GM12878 (cell line): ENCODE results near the gene PSORS1C1. TPM values are rescaled to one million over a fixed set of nuclear protein-coding genes. Genes with fewer than 3 reads are reported as not detected.

Source experiments
- ATAC-seq: fragments of 200-7000 bp; cut with Tn5 transposase; 3 replicates; pipeline ENCODE4 v1.9.1; 2020; ENCODE audit warnings: mild to moderate bottlenecking, moderate library complexity
- BruUV-seq: library from RNA; stranded (reverse); fragments of 400-500 nt; replicated peaks from 2 replicates; lab custom pipeline; 2021; lab: Mats Ljungman, UMichigan
- CTCF ChIA-PET: fragments of 300-600 bp; sonication (Branson Sonifier 250); formaldehyde crosslinking; extraction: SDS; loops from one replicate; lab custom pipeline; 2021; ENCODE audit warnings: inconsistent platforms; lab: Yijun Ruan, JAX
- POLR2A ChIA-PET: fragments of 350-600 bp; formaldehyde crosslinking; extraction: SDS; loops from one replicate; lab custom pipeline; 2021; ENCODE audit warnings: inconsistent platforms; lab: Charles Lee
- RAD21 ChIA-PET: fragments of 300-600 bp; sonication (Branson Sonifier 250); formaldehyde crosslinking; loops from one replicate; lab custom pipeline; 2023; ENCODE audit warnings: antibody characterized with exemption; ENCODE audit not compliant: unreplicated experiment; lab: Charles Lee
- SMC1A ChIA-PET: fragments of 300-600 bp; sonication (Branson Sonifier 250); formaldehyde crosslinking; loops from one replicate; lab custom pipeline; 2023; ENCODE audit not compliant: unreplicated experiment, uncharacterized antibody; lab: Charles Lee
- DNase-seq: peaks from one replicate; pipeline ENCODE4 v3.0.0-alpha.2; 2011; ENCODE audit warnings: low read depth, low spot score
- FAIRE-seq: peaks from 3 replicates; lab custom pipeline; 2011; peaks lifted over from hg19 to GRCh38; lab: Jason Lieb, UNC
- H2AFZ ChIP-seq: 2 replicates; pipeline ENCODE4 v1.6.0; 2011; ENCODE audit warnings: low read depth, low read length, control low read depth; ENCODE audit not compliant: control insufficient read depth
- H3K27ac ChIP-seq: 2 replicates; pipeline ENCODE4 v1.5.1; 2011; ENCODE audit warnings: control low read depth; ENCODE audit not compliant: control insufficient read depth, insufficient read depth
- H3K27me3 ChIP-seq, 2 experiments: replicated peaks in 1 of 2; 2 replicates each; pipeline versions ENCODE4 v1.6.0 to v1.6.1; 2011; ENCODE audit warnings: low read length in 1 of 2; ENCODE audit not compliant: control insufficient read depth in 2 of 2, insufficient read depth in 2 of 2
- H3K36me3 ChIP-seq, 2 experiments: 2 replicates each; pipeline ENCODE4 v1.5.1; 2011; ENCODE audit warnings: low read length in 1 of 2; ENCODE audit not compliant: control insufficient read depth in 2 of 2, insufficient read depth in 2 of 2
- H3K4me1 ChIP-seq: 2 replicates; pipeline ENCODE4 v1.6.1; 2011; ENCODE audit warnings: mild to moderate bottlenecking, low read length, moderate library complexity, mixed read lengths; ENCODE audit not compliant: control insufficient read depth, insufficient read depth
- H3K4me2 ChIP-seq: 2 replicates; pipeline ENCODE4 v1.6.0; 2011; ENCODE audit warnings: control low read depth; ENCODE audit not compliant: control insufficient read depth, insufficient read depth
- H3K4me3 ChIP-seq: fragments of 200-600 bp; sonication (generic); 2 replicates; pipeline ENCODE4 v1.5.1; 2016
- H3K79me2 ChIP-seq: 2 replicates; pipeline ENCODE4 v1.6.0; 2011; ENCODE audit warnings: low read length; ENCODE audit not compliant: control insufficient read depth, insufficient read depth
- H3K9ac ChIP-seq: 2 replicates; pipeline ENCODE4 v1.8.0; 2011; ENCODE audit warnings: low read length, control low read depth, mixed read lengths; ENCODE audit not compliant: control insufficient read depth, insufficient read depth
- H3K9me3 ChIP-seq: replicated peaks from 3 replicates; pipeline ENCODE4 v1.5.1; 2011; ENCODE audit warnings: mild to moderate bottlenecking, low read length; ENCODE audit not compliant: control insufficient read depth, insufficient read depth
- H4K20me1 ChIP-seq: 2 replicates; pipeline ENCODE4 v1.6.0; 2011; ENCODE audit not compliant: control insufficient read depth, insufficient read depth
- CHD1 ChIP-seq: IDR thresholded peaks from 2 replicates; pipeline ENCODE4 v1.6.1; 2012; ENCODE audit warnings: low read depth, low read length, improper control_type of control experiment
- EP300 ChIP-seq, 2 experiments: fragments of 150-350 bp in 1 of 2; IDR thresholded peaks; 2 replicates each; pipeline ENCODE4 v1.6.1; 2011 to 2012; ENCODE audit warnings: low read depth in 2 of 2, low read length in 2 of 2, borderline replicate concordance in 1 of 2, improper control_type of control experiment in 1 of 2, inconsistent platforms in 1 of 2; ENCODE audit not compliant: control insufficient read depth in 1 of 2
- HDAC2 ChIP-seq: fragments of 200-600 bp; sonication (generic); IDR thresholded peaks from 2 replicates; pipeline ENCODE4 v1.6.1; 2017
- KDM1A ChIP-seq: fragments of 200-600 bp; sonication (generic); IDR thresholded peaks from 2 replicates; pipeline ENCODE4 v1.6.1; 2016; ENCODE audit warnings: borderline replicate concordance
- LARP7 ChIP-seq: fragments of 450-650 bp; IDR thresholded peaks from 2 replicates; pipeline ENCODE4 v1.6.1; 2017; ENCODE audit warnings: mild to moderate bottlenecking
- MYB ChIP-seq: fragments of 150-350 bp; IDR thresholded peaks from 2 replicates; pipeline ENCODE4 v1.6.1; 2014; ENCODE audit warnings: mild to moderate bottlenecking, low read depth, low read length, borderline replicate concordance
- NR2C1 ChIP-seq: fragments of 450-650 bp; IDR thresholded peaks from 2 replicates; pipeline ENCODE4 v1.6.1; 2017; ENCODE audit warnings: antibody characterized with exemption, mild to moderate bottlenecking, moderate library complexity
- WGBS: methylation state at CpG from one replicate; pipeline ENCODE4 v1.1.6; 2016; ENCODE audit warnings: low lambda C conversion rate; ENCODE audit not compliant: insufficient replicate concordance, insufficient coverage; ENCODE audit errors: missing lambda C conversion rate; 5-methylcytosine and 5-hydroxymethylcytosine counted together
- in situ Hi-C: fragments of 300-500 bp; cut with MboI; formaldehyde crosslinking; loops from 9 replicates; pipeline ENCODE4 v1.14.3; 2018; ENCODE audit warnings: mixed read lengths
- intact Hi-C: fragments of 100-400 bp; cut with micrococcal nuclease; formaldehyde crosslinking; loops from one replicate; pipeline ENCODE4 v1.14.2; 2022; ENCODE audit not compliant: unreplicated experiment
- polyA plus RNA-seq, 11 experiments: library from polyadenylated mRNA; depleted of rRNA in 4 of 11; unstranded in 6 of 11; stranded (reverse) in 5 of 11; fragments of >200 nt; fragmentation: Nextera tagmentation in 4 of 11; fragmentation: Illumina TruSeq in 1 of 11; extraction: Ambion mirVana in 4 of 11; extraction: Trizol in 1 of 11; gene quantifications; 1 replicate in 1 of 11; 2 replicates in 10 of 11; pipeline versions ENCODE4 v1.2.1 to v1.2.3, GENCODE V29; 2011 to 2016; ENCODE audit warnings: inconsistent platforms in 2 of 11, missing spikeins in 2 of 11, low read depth in 1 of 11
- total RNA-seq, 4 experiments: library from RNA; depleted of rRNA in 3 of 4; stranded (reverse); fragments of >200 nt in 3 of 4; fragmentation: Illumina TruSeq in 1 of 4; extraction: Trizol in 1 of 4; gene quantifications; 2 replicates each; pipeline versions ENCODE4 v1.2.1 to v1.2.3, GENCODE V29; 2013 to 2021

The PSORS1C1 gene
- total and polyA plus RNA-seq, 10 of the 15 experiments (the other 5 are each of a cell fraction or from before 2014, with no cell fraction given), result 0.13 to 1.00 (median 0.20) TPM; not detected in 5

GRCh38 chr6:31107052-31107451 lies 7.5 kb upstream of the PSORS1C1 start (continued):
- TF ChIP-seq KDM1A (no peak), HDAC2 (no peak)

GRCh38 chr6:31110825-31111582 lies 3.6 kb upstream of the PSORS1C1 start:
- Histone ChIP-seq H3K79me2 (no peaks in the 10 kb centered on the region), H3K4me3 (no peak overlapping the region), H3K4me2 (no peak overlapping the region), H3K4me1 (no peaks in the 10 kb centered on the region), H4K20me1 (no peaks in the 10 kb centered on the region), H3K9ac (no peak overlapping the region), H3K27me3 (peaks cover 0 to 1% of the 10 kb centered on the region in 2 experiments; a peak in 3 of 4 replicates), H3K9me3 (no peaks in the 10 kb centered on the region), H3K27ac (no peak overlapping the region), H3K36me3 (no peaks in the 10 kb centered on the region), H2AFZ (no peak overlapping the region)
- WGBS, result 31% methylated on average over 11 of the region's 11 CpGs
- POLR2A ChIA-PET, result no interaction called here
- FAIRE-seq (no peak), ATAC-seq (no peak), DNase-seq (no peak)
- no TSS peak for BruUV-seq
- no peak for TF ChIP-seq CHD1
- TF ChIP-seq NR2C1, result no peak
- no peak for TF ChIP-seq MYB
- no peak for TF ChIP-seq LARP7
- TF ChIP-seq EP300 (IDR thresholded peaks at IDR 0.05; ENCODE audit: borderline replicate concordance in 1 of 2, control insufficient read depth in 1 of 2, low read depth in 2 of 2, low read length in 2 of 2), result no peak
- CTCF ChIA-PET, result interaction anchor here (1.4 kb wide), 1 partner anchor 31 kb away, joined by 5 read pairs; no protein-coding TSS in a partner anchor
- RAD21 ChIA-PET, result no interaction called here
- intact Hi-C loops (no loop called here), in situ Hi-C loops (no loop called here)
- SMC1A ChIA-PET, result no interaction called here
